ENCODE results near the gene RFC2.

RFC2 gene

DNA sequence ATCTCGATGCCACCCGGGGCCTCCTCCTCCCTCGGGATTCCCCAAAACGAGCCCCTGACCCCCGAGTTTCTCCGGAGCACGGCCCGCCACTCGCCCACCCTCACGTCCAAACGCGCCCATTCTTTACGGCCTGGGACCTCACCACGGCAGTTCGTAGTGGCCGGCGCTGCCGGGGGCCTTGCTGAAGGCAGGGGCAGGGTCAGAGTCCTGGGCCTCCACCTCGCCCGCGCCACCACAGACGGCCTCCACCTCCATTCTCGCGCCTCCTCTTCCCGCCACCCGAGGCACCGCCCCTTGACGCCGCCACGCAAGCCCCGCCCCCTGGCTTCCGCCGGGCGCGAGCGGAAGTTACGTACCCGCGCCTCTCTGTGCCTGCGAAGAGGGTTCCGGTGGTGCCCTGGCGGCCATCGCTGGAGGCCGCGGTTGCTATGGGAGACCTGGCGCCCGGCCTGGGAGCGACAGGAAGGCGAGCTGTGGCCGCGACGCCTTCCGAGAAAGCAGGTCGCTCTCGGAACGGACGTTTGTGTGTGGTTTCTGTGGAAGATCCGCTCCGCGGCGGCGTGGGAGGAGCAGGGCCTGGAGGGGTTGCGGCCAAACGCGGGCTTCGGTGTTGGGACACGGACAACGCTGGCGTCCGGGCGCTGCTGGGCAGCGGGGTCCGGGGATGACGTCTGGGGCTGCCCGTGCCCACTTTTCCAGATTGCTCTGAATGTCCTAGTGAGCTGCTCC is at the start of gene RFC2:
TSS of gene RFC2 (minus strand) at position 271 of the 729 bp plus-strand sequence. CDS start at position 255, 16 bp downstream.
- DNase-seq (ENCODE audit: low spot score): peak; percentile 98

- peak; percentile 37 for DNase-seq (ENCODE audit: low spot score)
These were observed 48.6 kb upstream of the RFC2 start for GRCh38 chr7:74302745-74303221.

DNA sequence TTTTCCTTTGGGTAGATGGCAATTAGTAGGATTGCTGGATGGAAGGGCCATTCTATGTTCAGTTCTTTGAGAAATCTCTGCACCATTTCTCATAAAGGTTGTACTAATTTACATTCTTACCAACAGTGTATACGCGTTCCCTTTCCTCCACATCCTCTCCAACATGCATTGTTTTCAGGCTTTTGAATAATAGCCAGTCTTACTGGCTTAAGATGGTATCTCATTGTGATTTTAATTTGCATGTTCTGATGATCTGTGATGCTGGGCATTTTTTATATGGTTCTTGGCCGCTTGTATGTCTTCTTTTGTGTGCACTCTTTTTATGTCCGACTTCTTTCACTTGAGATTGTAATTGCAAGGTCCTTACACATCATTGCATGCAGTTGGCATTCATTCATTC is 46.7 kb upstream of the RFC2 start:
- DNase-seq (ENCODE audit: low spot score): no peak

- no peak for DNase-seq (ENCODE audit: low spot score)
These were observed 45.2 kb upstream of the RFC2 start for GRCh38 chr7:74299401-74299800.

DNA sequence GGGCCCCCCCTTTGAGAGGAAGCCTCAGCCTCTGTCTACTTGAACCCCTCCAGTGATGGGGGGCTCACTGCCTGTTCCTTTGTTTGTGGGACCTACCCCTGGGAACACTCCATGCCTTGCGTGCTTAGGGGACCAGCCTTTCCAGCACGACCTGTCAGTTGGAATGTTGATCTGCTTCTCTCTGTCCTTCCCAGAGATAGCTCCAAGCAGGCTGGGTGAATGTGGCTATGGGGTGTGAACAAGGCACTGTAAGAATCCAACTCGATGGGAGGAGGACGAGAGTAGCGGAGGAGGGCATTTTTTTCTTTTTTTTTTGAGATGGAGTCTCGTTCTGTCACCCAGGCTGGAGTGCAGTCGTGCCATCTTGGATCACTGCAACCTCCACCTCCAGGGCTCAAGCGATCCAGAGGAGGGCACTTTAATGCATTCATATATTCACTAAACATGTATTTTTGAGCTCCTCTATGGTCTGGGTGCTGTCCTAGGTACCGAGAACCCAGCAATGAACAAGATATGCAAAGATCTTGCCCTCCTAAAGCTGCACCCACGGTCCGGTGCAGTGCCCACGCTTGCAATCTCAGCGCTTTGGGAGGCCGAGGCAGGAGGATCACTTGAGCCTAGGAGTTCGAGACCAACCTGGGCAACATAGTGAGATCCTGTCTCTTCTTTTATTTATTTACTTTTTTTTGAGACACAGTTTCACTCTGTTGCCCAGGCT is 43.5 kb upstream of the RFC2 start:
- no peak for DNase-seq (ENCODE audit: low spot score)

DNA sequence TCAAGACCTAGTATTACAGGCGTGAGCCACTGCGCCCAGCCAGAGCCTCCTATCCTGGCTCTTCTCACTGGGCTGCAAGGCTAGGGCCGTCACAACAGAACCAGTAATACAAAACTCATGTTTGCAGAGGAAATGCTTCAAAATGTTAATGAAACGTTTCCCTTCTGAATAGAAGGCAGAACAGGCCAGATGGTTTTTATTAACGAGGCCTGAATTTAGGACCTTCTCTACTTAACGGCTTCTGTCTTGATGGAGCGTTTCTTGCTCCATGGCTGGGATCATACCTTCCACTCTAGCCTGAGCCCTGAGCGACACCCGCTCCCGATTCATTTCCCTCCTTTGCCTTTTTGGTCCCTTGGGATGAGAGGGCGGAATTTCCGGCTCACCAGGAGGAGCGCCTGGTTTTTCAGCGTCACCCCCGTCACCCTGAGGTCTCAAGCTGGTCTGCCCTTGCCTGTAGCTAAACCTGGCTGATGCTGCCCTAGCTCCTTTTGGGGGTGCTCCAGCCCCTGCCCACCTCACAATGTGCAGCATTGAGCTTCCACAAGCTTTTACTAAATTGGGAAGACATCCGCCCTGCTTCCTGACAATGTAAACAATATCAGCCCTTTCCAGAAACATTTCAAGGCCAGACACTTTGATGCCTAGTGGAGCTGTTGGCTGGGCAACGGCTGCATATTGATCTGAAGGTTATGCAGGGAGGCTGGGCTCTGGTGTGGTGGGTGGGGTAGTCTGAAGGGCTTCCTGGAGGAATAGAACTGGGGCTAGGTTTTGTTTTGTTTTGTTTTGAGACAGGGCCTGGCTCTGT is 40.2 kb upstream of the RFC2 start:
- DNase-seq (ENCODE audit: low spot score): peak; percentile 72

GRCh38 chr7:74293577-74293908 is 39.3 kb upstream of the RFC2 start:
- no peak for DNase-seq (ENCODE audit: low spot score)

- DNase-seq (ENCODE audit: low spot score): no peak
These were observed 38.8 kb upstream of the RFC2 start for GRCh38 chr7:74292757-74293576.

- no peak for DNase-seq (ENCODE audit: low spot score)
These were observed 37.3 kb upstream of the RFC2 start for GRCh38 chr7:74291535-74291934.

GRCh38 chr7:74290981-74291441 is 36.8 kb upstream of the RFC2 start:
- no peak for DNase-seq (ENCODE audit: low spot score)

DNA sequence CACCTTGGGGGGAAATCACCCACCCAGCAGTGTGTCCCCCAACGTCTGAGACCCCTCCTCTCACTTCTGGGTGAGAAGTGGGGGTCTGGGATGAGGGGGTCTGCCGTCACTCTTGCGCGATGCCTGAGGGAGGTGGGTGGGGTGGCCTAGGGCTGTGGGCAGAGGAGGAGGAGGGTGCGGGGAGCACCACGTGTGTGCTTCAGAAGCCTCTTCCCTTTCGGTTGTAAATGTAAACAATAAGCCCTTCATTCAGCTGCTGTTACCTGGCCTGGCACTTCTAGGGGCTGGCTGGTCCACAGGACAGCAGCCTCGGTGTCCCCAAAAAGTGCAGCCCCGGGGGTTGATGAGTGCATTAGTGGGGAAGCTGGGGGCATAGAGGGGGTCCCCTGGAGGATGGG is 36.4 kb upstream of the RFC2 start:
- DNase-seq (ENCODE audit: low spot score): no peak

DNA sequence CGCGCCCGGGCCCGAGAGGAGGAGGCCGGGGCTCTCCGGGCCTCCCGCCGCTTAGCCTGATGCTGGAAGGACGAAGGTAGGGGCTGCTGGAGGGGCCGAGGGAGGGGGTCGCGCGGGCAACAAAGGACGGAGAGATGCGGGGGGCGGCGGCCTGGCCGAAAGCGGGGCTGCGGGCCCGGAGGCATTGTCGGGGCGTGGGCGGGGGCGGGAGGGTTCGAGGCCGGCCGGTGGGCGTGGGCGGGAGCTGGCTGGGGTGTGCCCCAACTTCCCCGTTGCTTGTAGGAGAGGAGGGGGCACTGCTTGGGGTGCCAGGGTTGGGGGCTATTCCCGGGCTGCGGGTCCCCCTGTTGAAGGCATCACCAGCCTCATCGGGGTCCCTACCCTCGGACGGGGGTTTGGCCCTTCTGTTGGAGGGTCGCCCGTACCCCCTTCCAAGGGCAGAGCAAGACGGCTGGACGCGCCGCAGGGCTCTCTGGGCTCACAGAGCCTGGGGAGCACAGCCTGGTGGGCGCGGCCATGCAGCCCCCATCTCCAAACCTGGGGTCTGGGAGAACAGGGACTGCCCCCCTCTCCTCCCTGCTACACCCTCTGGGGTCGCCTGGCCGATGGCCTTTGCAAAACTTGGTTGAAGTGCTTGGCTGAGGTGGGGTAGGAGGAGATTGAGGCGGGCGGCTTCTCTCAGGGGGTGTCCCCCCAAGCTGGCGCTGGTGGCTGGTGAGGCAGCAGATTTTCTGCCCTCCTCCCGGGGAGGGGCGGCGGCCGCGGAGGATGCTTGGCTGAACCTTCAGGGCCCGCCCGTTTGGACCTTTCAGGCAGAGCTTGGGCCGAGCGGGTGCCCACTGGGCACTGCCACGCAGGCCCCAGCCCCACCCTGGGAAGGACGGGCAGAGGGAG is 35.7 kb upstream of the RFC2 start:
- DNase-seq (ENCODE audit: low spot score): peak; percentile 67

DNA sequence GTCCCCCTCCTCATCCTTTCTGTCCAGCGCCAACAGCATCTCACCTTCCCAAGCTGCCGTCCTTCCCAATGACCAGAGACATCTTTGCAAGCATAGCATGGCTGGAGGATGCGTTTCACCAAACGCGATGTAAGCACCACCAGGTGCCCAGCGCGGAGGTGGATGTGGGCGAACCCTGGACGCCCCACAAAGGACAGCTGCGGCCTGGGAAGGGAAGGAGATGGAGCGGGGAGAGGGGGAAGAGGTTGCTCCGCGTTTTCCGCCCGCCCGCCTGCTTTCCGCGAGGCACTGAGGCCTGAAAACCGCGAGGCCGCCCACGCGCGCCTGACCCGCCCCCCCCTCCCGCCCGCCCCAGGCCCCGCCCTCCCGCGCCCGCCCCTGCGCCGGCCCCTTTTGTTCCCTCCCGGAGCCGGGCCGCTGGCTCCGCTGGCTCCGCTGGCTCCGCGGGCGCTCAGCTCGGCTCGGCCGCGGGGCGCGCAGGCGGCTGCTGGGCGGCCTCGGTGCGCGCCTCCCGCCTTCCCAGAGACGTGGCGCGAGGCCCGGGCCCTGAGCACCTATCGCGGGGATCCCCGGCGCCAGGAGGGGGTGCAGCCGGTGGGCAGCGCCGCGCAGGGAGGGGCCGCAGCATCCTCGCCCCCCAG is 34.9 kb upstream of the RFC2 start, which contains the start of gene CLIP2:
TSS of gene CLIP2 (plus strand) at position 390 of the 641 bp plus-strand sequence. CDS start 28,140 bp downstream, outside the sequence.
- peak; percentile 92 for DNase-seq (ENCODE audit: low spot score)

DNA sequence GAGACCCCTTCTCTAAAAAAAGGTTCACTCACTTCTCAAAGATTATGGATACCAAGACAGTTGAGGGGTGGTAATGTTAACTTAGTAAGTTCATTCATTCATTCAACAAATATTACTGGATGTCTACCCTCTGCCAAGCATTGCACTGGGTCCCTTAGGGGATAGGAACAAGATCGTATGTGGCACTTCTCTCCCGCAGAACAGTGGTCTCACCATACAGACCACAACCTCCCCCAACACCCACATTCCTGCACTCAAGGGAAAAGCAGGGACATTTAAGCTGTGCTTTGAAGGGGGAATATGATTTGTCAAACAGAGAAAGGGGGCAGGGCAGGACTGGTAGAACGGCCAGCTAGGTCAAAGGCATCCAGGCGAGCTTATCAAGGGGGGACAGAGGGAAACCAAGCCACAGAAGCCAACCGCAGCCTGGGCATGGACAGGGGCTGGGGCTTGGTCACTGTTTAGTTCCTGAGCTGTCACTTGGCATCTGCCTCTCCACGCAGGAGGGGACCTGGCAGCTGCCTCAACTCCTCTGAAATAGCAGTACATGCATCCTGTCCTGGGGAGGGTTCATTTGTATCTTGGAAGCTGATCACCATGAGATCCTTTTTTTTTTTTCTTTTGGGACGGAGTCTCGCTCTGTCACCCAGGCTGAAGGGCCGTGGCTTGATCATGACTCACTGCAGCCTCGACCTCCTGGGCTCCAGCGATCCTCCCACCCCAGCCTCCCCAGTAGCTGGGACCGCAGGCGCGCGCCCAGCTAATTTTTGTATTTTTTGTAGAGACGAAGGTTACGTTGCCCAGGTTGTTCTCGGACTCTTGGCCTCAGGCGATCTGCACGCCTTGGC is 34.1 kb upstream of the RFC2 start:
- DNase-seq (ENCODE audit: low spot score): no peak

- DNase-seq (ENCODE audit: low spot score): no peak
These were observed 33.3 kb upstream of the RFC2 start for GRCh38 chr7:74287303-74288033.

- DNase-seq (ENCODE audit: low spot score): no peak
These were observed 31.9 kb upstream of the RFC2 start for GRCh38 chr7:74286131-74286530.

DNA sequence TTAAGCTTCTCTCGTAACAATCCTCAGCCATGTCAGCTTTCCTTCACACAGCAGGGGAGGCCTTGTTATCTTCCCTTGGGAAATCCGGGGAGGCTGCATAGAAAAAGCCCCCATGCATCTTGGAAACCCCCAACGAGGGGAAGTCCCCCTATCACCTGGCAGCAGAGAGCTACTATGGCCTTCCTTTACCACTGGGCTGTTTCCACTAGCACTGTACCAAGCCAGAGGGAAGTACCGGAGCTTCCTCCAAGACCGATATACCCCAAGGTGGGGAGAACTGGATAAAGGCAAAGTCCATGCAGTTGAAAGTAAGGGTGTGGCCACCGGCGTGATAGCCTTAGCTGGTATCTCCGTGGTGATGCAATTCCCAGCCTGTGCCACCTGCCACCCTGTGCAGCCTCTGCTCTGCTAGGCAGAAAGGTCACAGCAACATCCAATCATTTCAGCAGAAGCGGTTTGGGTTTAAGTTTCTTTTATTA is 30.6 kb upstream of the RFC2 start:
- no peak for DNase-seq (ENCODE audit: low spot score)

- DNase-seq (ENCODE audit: low spot score): no peak
These were observed 29.8 kb upstream of the RFC2 start for GRCh38 chr7:74283858-74284447.
